K562 (cell line): Measurements from ENCODE around the gene MAPK13. TPM values are rescaled to one million over a fixed set of nuclear protein-coding genes. Genes with fewer than 3 reads are reported as not detected.

Experiments used
- COPS2 ChIP-seq: fragments of 450-650 bp; conservative IDR thresholded peaks from 2 replicates; pipeline ENCODE4 v1.6.1; 2016; ENCODE audit warnings: mild to moderate bottlenecking, moderate library complexity
- ELF1 ChIP-seq: fragments of 200-800 bp; sonication (Bioruptor generic); IDR thresholded peaks from 2 replicates; pipeline ENCODE4 v1.6.1; 2016; ENCODE audit warnings: missing genetic modification characterization, missing compliant biosample characterization
- GATAD2B ChIP-seq: fragments of 450-650 bp; IDR thresholded peaks from 2 replicates; pipeline ENCODE4 v1.6.1; 2017; ENCODE audit warnings: mild to moderate bottlenecking, borderline replicate concordance
- GTF2A2 ChIP-seq: IDR thresholded peaks from 2 replicates; pipeline ENCODE4 v1.6.1; 2016; ENCODE audit warnings: mild to moderate bottlenecking, missing genetic modification characterization, missing compliant biosample characterization
- HEY1 ChIP-seq: fragments of 250-450 bp; sonication (Bioruptor Pico); IDR thresholded peaks from 2 replicates; pipeline ENCODE4 v1.5.0; 2020; ENCODE audit warnings: mild to moderate bottlenecking, moderate library complexity, borderline replicate concordance
- HNRNPLL ChIP-seq: fragments of 200-400 bp; formaldehyde crosslinking; IDR thresholded peaks from 2 replicates; pipeline ENCODE4 v1.6.1; 2017; ENCODE audit warnings: low read length, low read depth, mild to moderate bottlenecking; ENCODE audit not compliant: poor library complexity, severe bottlenecking
- MAFK ChIP-seq: IDR thresholded peaks from 2 replicates; pipeline ENCODE4 v1.6.1; 2011; ENCODE audit warnings: low read length, improper control_type of control experiment
- MCM7 ChIP-seq, 2 experiments: fragments of 450-650 bp; IDR thresholded peaks; 2 replicates each; pipeline ENCODE4 v1.6.1; 2016 to 2018
- MEIS2 ChIP-seq: fragments of 450-650 bp; IDR thresholded peaks from 2 replicates; pipeline ENCODE4 v1.6.1; 2014; ENCODE audit warnings: mild to moderate bottlenecking; ENCODE audit not compliant: partially characterized antibody
- POU5F1 ChIP-seq: fragments of 150-350 bp; IDR thresholded peaks from 2 replicates; pipeline ENCODE4 v1.6.1; 2014; ENCODE audit warnings: borderline replicate concordance, low read length, low read depth, mild to moderate bottlenecking; ENCODE audit not compliant: partially characterized antibody
- RBFOX2 ChIP-seq: fragments of 200-400 bp; formaldehyde crosslinking; IDR thresholded peaks from 2 replicates; pipeline ENCODE4 v1.6.1; 2017; ENCODE audit warnings: low read depth, mild to moderate bottlenecking, low read length, moderate library complexity
- SIX5 ChIP-seq, 2 experiments: IDR thresholded peaks; 2 replicates each; pipeline ENCODE4 v1.6.1; 2011; ENCODE audit warnings: low read length in 2 of 2, borderline replicate concordance in 1 of 2, low read depth in 1 of 2, mild to moderate bottlenecking in 1 of 2, moderate library complexity in 1 of 2; ENCODE audit not compliant: insufficient read depth in 1 of 2
- STAG1 ChIP-seq: sonication (generic); formaldehyde crosslinking; IDR thresholded peaks from 2 replicates; pipeline ENCODE4 v1.5.0; 2020; ENCODE audit warnings: missing genetic modification reagents, borderline replicate concordance
- THRAP3 ChIP-seq: fragments of 450-650 bp; IDR thresholded peaks from 2 replicates; pipeline ENCODE4 v1.6.1; 2016; ENCODE audit warnings: mild to moderate bottlenecking, inconsistent platforms, borderline replicate concordance
- ZNF174 ChIP-seq: fragments of 250-450 bp; sonication (Bioruptor Pico); IDR thresholded peaks from 2 replicates; pipeline ENCODE4 v1.4.0; 2020; ENCODE audit warnings: mild to moderate bottlenecking
- polyA plus RNA-seq, 8 experiments: library from polyadenylated mRNA; depleted of rRNA in 4 of 8; stranded (reverse) in 5 of 8; unstranded in 3 of 8; fragments of >200 nt; fragmentation: Nextera tagmentation in 2 of 8; fragmentation: Illumina TruSeq in 1 of 8; extraction: Ambion mirVana in 2 of 8; extraction: Trizol in 1 of 8; gene quantifications; 2 replicates each; pipeline versions ENCODE4 v1.2.1 to v1.2.3, GENCODE V29; 2011 to 2014; ENCODE audit warnings: inconsistent platforms in 1 of 8, missing spikeins in 1 of 8
- total RNA-seq, 7 experiments: library from RNA; depleted of rRNA in 6 of 7; stranded (reverse); fragments of >200 nt in 6 of 7; fragmentation: Illumina TruSeq in 2 of 7; extraction: Trizol in 2 of 7; gene quantifications; 2 replicates each; pipeline versions ENCODE4 v1.2.1 to v1.2.3, GENCODE V29; 2011 to 2021; ENCODE audit warnings: low replicate concordance in 1 of 7
- TF ChIP-seq, protein P1 (sequence below): fragments of 450-650 bp; IDR thresholded peaks from one replicate; pipeline ENCODE4 v1.6.1; 2018; ENCODE audit warnings: mild to moderate bottlenecking, moderate library complexity; ENCODE audit not compliant: partially characterized antibody
- TF ChIP-seq, protein P2 (sequence below): fragments of 250-450 bp; sonication (Bioruptor Pico); IDR thresholded peaks from 2 replicates; pipeline ENCODE4 v1.5.0; 2021
- TF ChIP-seq, protein P3 (sequence below): fragments of 450-650 bp; formaldehyde crosslinking; IDR thresholded peaks from 2 replicates; pipeline ENCODE4 v1.4.0; 2020; ENCODE audit warnings: mild to moderate bottlenecking, moderate library complexity
- TF ChIP-seq, protein P4 (sequence below): sonication (generic); formaldehyde crosslinking; IDR thresholded peaks from 2 replicates; pipeline ENCODE4 v1.8.0; 2023; ENCODE audit warnings: missing genetic modification reagents, mild to moderate bottlenecking, borderline replicate concordance

Gene MAPK13
- total and polyA plus RNA-seq, 9 of the 15 experiments (the other 6 are each of a cell fraction or from before 2014, with no cell fraction given) = 0.03 to 2.3 (median 0.48) TPM; not detected in 1

DNA sequence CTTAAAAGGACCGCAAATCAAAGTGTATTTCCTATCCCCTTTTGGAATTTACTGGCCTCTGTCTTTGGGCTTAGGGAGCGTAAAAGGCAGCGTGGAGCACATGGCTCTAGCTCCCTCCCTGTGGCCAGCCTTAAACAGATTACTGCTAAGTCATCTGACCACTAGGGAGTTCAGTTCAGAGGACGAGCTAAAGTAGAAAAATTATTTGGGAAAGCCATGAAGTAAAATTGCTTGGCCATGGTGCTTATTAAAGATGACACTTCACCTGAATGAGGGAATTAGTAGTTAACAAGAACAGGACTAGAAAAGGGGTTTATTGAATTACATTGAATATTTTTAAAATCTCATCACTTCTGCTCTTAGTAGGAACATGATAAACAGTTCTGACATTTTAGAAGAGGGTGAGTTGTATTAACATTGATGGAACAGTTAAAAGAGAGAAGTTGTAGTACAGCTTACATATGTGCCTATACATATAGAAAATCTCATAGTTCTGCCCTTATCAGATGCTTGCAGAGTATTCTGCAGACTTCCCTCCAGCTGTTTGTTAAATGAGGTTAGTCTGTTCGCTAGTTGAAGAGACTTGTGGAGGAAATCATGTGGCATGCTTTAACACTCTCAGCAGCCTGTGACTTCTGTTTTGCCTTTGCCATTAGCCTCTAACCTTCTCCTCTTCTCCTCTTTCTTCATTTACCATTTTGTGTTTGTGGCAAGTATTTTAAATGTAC, 31.2 kb upstream of the MAPK13 start (continued):
- no peak for TF ChIP-seq POU5F1
- TF ChIP-seq, protein P1, sequence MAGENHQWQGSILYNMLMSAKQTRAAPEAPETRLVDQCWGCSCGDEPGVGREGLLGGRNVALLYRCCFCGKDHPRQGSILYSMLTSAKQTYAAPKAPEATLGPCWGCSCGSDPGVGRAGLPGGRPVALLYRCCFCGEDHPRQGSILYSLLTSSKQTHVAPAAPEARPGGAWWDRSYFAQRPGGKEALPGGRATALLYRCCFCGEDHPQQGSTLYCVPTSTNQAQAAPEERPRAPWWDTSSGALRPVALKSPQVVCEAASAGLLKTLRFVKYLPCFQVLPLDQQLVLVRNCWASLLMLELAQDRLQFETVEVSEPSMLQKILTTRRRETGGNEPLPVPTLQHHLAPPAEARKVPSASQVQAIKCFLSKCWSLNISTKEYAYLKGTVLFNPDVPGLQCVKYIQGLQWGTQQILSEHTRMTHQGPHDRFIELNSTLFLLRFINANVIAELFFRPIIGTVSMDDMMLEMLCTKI = no peak
- no peak for TF ChIP-seq SIX5 (IDR thresholded peaks at IDR 0.05; ENCODE audit: borderline replicate concordance in 1 of 2, insufficient read depth in 1 of 2, low read depth in 1 of 2, low read length in 2 of 2)
- TF ChIP-seq, protein P2, sequence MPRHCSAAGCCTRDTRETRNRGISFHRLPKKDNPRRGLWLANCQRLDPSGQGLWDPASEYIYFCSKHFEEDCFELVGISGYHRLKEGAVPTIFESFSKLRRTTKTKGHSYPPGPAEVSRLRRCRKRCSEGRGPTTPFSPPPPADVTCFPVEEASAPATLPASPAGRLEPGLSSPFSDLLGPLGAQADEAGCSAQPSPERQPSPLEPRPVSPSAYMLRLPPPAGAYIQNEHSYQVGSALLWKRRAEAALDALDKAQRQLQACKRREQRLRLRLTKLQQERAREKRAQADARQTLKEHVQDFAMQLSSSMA (CRISPR knock-in tag) = no peak
- peak; percentile 66; the same call in 1 of the 2 replicates for TF ChIP-seq GATAD2B
- TF ChIP-seq COPS2 = no peak
- TF ChIP-seq ELF1 (tag) = no peak
- TF ChIP-seq HEY1 (CRISPR knock-in tag) = no peak
- no peak for TF ChIP-seq ZNF174 (CRISPR knock-in tag)
- TF ChIP-seq GTF2A2 (tag) = no peak
- no peak for TF ChIP-seq HNRNPLL
- TF ChIP-seq THRAP3 = no peak
- TF ChIP-seq STAG1 (CRISPR knock-in tag) = no peak
- TF ChIP-seq MCM7 (IDR thresholded peaks at IDR 0.05) = no peak
- no peak for TF ChIP-seq RBFOX2
- TF ChIP-seq MEIS2 = peak; percentile 30
- TF ChIP-seq, protein P3, sequence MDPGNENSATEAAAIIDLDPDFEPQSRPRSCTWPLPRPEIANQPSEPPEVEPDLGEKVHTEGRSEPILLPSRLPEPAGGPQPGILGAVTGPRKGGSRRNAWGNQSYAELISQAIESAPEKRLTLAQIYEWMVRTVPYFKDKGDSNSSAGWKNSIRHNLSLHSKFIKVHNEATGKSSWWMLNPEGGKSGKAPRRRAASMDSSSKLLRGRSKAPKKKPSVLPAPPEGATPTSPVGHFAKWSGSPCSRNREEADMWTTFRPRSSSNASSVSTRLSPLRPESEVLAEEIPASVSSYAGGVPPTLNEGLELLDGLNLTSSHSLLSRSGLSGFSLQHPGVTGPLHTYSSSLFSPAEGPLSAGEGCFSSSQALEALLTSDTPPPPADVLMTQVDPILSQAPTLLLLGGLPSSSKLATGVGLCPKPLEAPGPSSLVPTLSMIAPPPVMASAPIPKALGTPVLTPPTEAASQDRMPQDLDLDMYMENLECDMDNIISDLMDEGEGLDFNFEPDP (CRISPR knock-in tag) = no peak
- peak; percentile 59; the same call in 1 of the 2 replicates for TF ChIP-seq MAFK
- TF ChIP-seq, protein P4, sequence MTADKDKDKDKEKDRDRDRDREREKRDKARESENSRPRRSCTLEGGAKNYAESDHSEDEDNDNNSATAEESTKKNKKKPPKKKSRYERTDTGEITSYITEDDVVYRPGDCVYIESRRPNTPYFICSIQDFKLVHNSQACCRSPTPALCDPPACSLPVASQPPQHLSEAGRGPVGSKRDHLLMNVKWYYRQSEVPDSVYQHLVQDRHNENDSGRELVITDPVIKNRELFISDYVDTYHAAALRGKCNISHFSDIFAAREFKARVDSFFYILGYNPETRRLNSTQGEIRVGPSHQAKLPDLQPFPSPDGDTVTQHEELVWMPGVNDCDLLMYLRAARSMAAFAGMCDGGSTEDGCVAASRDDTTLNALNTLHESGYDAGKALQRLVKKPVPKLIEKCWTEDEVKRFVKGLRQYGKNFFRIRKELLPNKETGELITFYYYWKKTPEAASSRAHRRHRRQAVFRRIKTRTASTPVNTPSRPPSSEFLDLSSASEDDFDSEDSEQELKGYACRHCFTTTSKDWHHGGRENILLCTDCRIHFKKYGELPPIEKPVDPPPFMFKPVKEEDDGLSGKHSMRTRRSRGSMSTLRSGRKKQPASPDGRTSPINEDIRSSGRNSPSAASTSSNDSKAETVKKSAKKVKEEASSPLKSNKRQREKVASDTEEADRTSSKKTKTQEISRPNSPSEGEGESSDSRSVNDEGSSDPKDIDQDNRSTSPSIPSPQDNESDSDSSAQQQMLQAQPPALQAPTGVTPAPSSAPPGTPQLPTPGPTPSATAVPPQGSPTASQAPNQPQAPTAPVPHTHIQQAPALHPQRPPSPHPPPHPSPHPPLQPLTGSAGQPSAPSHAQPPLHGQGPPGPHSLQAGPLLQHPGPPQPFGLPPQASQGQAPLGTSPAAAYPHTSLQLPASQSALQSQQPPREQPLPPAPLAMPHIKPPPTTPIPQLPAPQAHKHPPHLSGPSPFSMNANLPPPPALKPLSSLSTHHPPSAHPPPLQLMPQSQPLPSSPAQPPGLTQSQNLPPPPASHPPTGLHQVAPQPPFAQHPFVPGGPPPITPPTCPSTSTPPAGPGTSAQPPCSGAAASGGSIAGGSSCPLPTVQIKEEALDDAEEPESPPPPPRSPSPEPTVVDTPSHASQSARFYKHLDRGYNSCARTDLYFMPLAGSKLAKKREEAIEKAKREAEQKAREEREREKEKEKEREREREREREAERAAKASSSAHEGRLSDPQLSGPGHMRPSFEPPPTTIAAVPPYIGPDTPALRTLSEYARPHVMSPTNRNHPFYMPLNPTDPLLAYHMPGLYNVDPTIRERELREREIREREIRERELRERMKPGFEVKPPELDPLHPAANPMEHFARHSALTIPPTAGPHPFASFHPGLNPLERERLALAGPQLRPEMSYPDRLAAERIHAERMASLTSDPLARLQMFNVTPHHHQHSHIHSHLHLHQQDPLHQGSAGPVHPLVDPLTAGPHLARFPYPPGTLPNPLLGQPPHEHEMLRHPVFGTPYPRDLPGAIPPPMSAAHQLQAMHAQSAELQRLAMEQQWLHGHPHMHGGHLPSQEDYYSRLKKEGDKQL (CRISPR knock-in tag) = no peak
